Fibroblast of pulmonary artery (primary cell): ENCODE measurements around the gene SLC2A2.

Experiments
- DNase-seq: peaks from one replicate; pipeline ENCODE4 v3.0.0-alpha.2; 2010; ENCODE audit warnings: low read depth
- H3K4me3 ChIP-seq: replicated peaks from 2 replicates; pipeline ENCODE4 v1.5.1; 2011; ENCODE audit warnings: low read depth, mild to moderate bottlenecking, control low read depth, low read length, moderate library complexity
- CTCF ChIP-seq: IDR thresholded peaks from 2 replicates; pipeline ENCODE4 v1.5.1; 2011; ENCODE audit warnings: mild to moderate bottlenecking, control low read depth, low read length, inconsistent platforms; ENCODE audit errors: missing control alignments

SLC2A2 gene

GRCh38 chr3:171059978-171060377, 33.5 kb upstream of the SLC2A2 start:
- no peak for TF ChIP-seq CTCF
- H3K4me3 ChIP-seq = no peak overlapping the region
- no peak for DNase-seq

GRCh38 chr3:171058873-171059603, 32.5 kb upstream of the SLC2A2 start:
- no peak for DNase-seq
- TF ChIP-seq CTCF = no peak

GRCh38 chr3:171058058-171058457, 31.5 kb upstream of the SLC2A2 start:
- TF ChIP-seq CTCF = no peak
- peak; percentile 76 for DNase-seq
- H3K4me3 ChIP-seq = no peak overlapping the region

More at GRCh38 chr3:171058873-171059603, 32.5 kb upstream of the SLC2A2 start:
- no peak overlapping the region for H3K4me3 ChIP-seq

- H3K4me3 ChIP-seq = no peak overlapping the region
- DNase-seq = no peak
- TF ChIP-seq CTCF = no peak
Observed at GRCh38 chr3:171057072-171057471, 30.6 kb upstream of the SLC2A2 start.

- H3K4me3 ChIP-seq = no peak overlapping the region
- TF ChIP-seq CTCF = no peak
- peak; percentile 82 for DNase-seq
Observed at GRCh38 chr3:171056528-171056927, 30.0 kb upstream of the SLC2A2 start.

GRCh38 chr3:171055336-171056178, 29.0 kb upstream of the SLC2A2 start:
- peak; percentile 60 for DNase-seq
- no peak for TF ChIP-seq CTCF
- H3K4me3 ChIP-seq = no peak overlapping the region
